Smooth muscle cell (in vitro differentiated cells): Measurements from ENCODE around the gene IL1B. TPM values are rescaled to one million over a fixed set of nuclear protein-coding genes. Genes with fewer than 3 reads are reported as not detected.
A peak's percentile ranks its signal among the peaks of the same experiment; 100 is the strongest.

Experiments
- DNase-seq: peaks from one replicate; lab custom pipeline; 2025; ENCODE audit not compliant: unreplicated experiment; lab: John Stamatoyannopoulos, UW
- H2AFZ ChIP-seq: fragments of 200-600 bp; sonication (generic); 2 replicates; pipeline ENCODE4 v1.6.0; 2016; ENCODE audit warnings: antibody characterized with exemption, low read depth, mild to moderate bottlenecking
- H3F3A ChIP-seq: fragments of 200-600 bp; sonication (generic); 2 replicates; pipeline ENCODE4 v1.6.0; 2017; ENCODE audit warnings: antibody characterized with exemption, low read depth
- H3K27ac ChIP-seq: fragments of 200-600 bp; sonication (generic); 2 replicates; pipeline ENCODE4 v1.5.1; 2016; ENCODE audit warnings: low read depth, mild to moderate bottlenecking
- H3K27me3 ChIP-seq: fragments of 200-600 bp; sonication (generic); 2 replicates; pipeline ENCODE4 v1.6.1; 2016; ENCODE audit warnings: low read depth, mild to moderate bottlenecking
- H3K36me3 ChIP-seq: fragments of 200-600 bp; sonication (generic); 2 replicates; pipeline ENCODE4 v1.5.1; 2016; ENCODE audit warnings: low read depth
- H3K4me1 ChIP-seq: fragments of 200-600 bp; sonication (generic); 2 replicates; pipeline ENCODE4 v1.5.1; 2016; ENCODE audit warnings: low read depth
- H3K4me2 ChIP-seq: fragments of 200-600 bp; sonication (generic); 2 replicates; pipeline ENCODE4 v1.6.0; 2016; ENCODE audit warnings: mild to moderate bottlenecking
- H3K4me3 ChIP-seq: fragments of 200-600 bp; sonication (generic); 2 replicates; pipeline ENCODE4 v1.5.1; 2016; ENCODE audit warnings: mild to moderate bottlenecking
- H3K79me2 ChIP-seq: fragments of 200-600 bp; sonication (generic); 2 replicates; pipeline ENCODE4 v1.6.0; 2016; ENCODE audit warnings: low read depth, mild to moderate bottlenecking
- H3K9ac ChIP-seq: fragments of 200-600 bp; sonication (generic); 2 replicates; pipeline ENCODE4 v1.6.0; 2016; ENCODE audit warnings: low read depth
- H3K9me3 ChIP-seq: fragments of 200-600 bp; sonication (generic); replicated peaks from 2 replicates; pipeline ENCODE4 v1.5.1; 2016; ENCODE audit warnings: low read depth
- H4K20me1 ChIP-seq: fragments of 200-600 bp; sonication (generic); 2 replicates; pipeline ENCODE4 v1.6.0; 2016; ENCODE audit warnings: low read depth
- WGBS: methylation state at CpG from one replicate; pipeline ENCODE4 v1.1.7; 2016; ENCODE audit warnings: low lambda C conversion rate; 5-methylcytosine and 5-hydroxymethylcytosine counted together
- polyA plus RNA-seq: library from polyadenylated mRNA; unstranded; fragments of >200 nt; fragmentation: Nextera tagmentation; extraction: Ambion mirVana; gene quantifications from 2 replicates; pipeline ENCODE4 v1.2.1, GENCODE V29; 2016
- total RNA-seq: library from RNA; depleted of rRNA; stranded (reverse); fragments of >200 nt; gene quantifications from 2 replicates; pipeline ENCODE4 v1.2.3, GENCODE V29; 2014
- TF ChIP-seq, protein P1 (sequence below): fragments of 200-600 bp; sonication (generic); IDR thresholded peaks from 2 replicates; pipeline ENCODE4 v1.5.1; 2017; ENCODE audit warnings: borderline replicate concordance, mild to moderate bottlenecking, antibody characterized with exemption; ENCODE audit not compliant: insufficient read depth, poor library complexity, severe bottlenecking

The IL1B gene
- total and polyA plus RNA-seq, 2 experiments from 2014 or later, result not detected

- peaks cover 18% of the 10 kb centered on the region for H3K4me1 ChIP-seq
- H3K27ac ChIP-seq, result peak within 1 kb of the TSS; percentile 60
- WGBS, result 29% methylated on average over 13 of the region's 13 CpGs
- no peaks in the 10 kb centered on the region for H3K9me3 ChIP-seq
- peak within 1 kb of the TSS; percentile 62 for H2AFZ ChIP-seq
- TF ChIP-seq, protein P1, sequence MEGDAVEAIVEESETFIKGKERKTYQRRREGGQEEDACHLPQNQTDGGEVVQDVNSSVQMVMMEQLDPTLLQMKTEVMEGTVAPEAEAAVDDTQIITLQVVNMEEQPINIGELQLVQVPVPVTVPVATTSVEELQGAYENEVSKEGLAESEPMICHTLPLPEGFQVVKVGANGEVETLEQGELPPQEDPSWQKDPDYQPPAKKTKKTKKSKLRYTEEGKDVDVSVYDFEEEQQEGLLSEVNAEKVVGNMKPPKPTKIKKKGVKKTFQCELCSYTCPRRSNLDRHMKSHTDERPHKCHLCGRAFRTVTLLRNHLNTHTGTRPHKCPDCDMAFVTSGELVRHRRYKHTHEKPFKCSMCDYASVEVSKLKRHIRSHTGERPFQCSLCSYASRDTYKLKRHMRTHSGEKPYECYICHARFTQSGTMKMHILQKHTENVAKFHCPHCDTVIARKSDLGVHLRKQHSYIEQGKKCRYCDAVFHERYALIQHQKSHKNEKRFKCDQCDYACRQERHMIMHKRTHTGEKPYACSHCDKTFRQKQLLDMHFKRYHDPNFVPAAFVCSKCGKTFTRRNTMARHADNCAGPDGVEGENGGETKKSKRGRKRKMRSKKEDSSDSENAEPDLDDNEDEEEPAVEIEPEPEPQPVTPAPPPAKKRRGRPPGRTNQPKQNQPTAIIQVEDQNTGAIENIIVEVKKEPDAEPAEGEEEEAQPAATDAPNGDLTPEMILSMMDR, result no peak
- no peak within 1 kb of the TSS for H3K9ac ChIP-seq
- no peaks in the 10 kb centered on the region for H4K20me1 ChIP-seq
- H3K4me3 ChIP-seq, result peak within 1 kb of the TSS; percentile 34
- H3F3A ChIP-seq, result no peaks in the 10 kb centered on the region
- no peaks in the 10 kb centered on the region for H3K36me3 ChIP-seq
- no peak for DNase-seq
- no peaks in the 10 kb centered on the region for H3K79me2 ChIP-seq
- peak within 1 kb of the TSS; percentile 80 for H3K4me2 ChIP-seq
- no peaks in the 10 kb centered on the region for H3K27me3 ChIP-seq
Observed at GRCh38 chr2:112784199-112785189, 52.1 kb downstream of the IL1B start, which contains the start of gene IL1A. IL1A (minus strand) TSS chr2:112784493; CDS start chr2:112783770, 723 bp downstream.

DNA sequence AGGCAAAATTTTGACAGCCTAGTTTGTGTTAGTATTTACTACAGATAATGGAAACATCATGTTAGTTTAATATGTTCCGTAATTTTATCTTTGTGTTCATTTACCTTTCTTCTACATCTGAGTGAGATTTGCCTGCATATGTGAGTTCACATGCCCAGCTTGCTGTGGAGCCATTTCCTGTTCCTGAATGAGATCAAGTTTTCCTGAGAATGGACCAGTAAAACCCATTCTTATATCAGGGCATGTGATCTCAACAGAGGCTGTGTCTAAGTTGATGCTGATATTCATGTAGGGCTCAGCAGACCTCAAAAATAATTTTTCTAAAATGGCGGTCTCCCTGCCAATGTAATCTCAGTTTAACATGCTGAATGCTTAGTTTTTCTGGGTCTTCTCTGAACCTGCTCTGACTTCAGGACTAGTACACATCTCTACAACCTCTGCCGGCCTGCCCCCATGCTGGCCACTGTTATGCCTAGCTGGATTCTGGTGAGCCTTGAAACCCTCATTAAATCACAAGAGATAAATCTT lies 53.3 kb downstream of the IL1B start:
- peak overlapping the region; percentile 80 for H3K4me2 ChIP-seq
- TF ChIP-seq, protein P1, result no peak
- H3K79me2 ChIP-seq, result no peaks in the 10 kb centered on the region
- DNase-seq, result no peak
- no peaks in the 10 kb centered on the region for H3F3A ChIP-seq
- H3K9ac ChIP-seq, result no peak overlapping the region
- H4K20me1 ChIP-seq, result no peaks in the 10 kb centered on the region
- no peaks in the 10 kb centered on the region for H3K9me3 ChIP-seq
- peak overlapping the region; percentile 34 for H3K4me3 ChIP-seq
- WGBS, result 98% methylated on average over 3 of the region's 3 CpGs
- peaks cover 18% of the 10 kb centered on the region for H3K4me1 ChIP-seq
- no peak overlapping the region for H3K27ac ChIP-seq
- no peaks in the 10 kb centered on the region for H3K27me3 ChIP-seq
- H3K36me3 ChIP-seq, result no peaks in the 10 kb centered on the region
- H2AFZ ChIP-seq, result no peak overlapping the region

DNA sequence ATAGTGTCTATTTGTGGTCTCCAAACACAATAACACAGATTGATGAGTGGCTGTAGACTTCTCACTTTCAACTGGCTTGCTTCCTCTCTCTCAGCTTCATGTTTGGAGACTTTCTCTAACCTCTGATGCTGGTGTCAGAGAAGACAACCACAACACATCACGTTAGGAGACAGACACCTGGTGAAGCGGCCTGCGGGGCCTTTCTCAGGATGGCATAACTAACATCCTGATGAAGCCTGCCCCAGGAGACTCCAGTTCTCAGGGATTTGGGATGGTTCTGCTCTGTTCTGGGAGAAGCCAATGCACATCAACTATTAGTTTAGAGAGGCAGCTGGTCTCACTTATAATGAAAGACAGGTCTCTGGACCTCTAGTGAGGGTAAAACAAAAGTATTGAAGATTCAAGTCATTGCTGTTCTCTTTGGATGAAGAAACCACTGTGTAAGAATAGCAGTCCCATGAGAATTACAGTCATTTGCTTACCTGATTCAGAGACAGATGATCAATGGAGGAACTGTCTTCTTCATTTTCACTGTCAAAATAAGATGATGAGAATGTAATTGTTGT lies 54.3 kb downstream of the IL1B start:
- Histone ChIP-seq H3K79me2 (no peaks in the 10 kb centered on the region), H3K9ac (no peak overlapping the region), H3K27me3 (no peaks in the 10 kb centered on the region), H3K27ac (no peak overlapping the region), H3K4me2 (no peak overlapping the region), H4K20me1 (no peaks in the 10 kb centered on the region), H3K4me3 (no peak overlapping the region), H3K36me3 (no peaks in the 10 kb centered on the region), H3F3A (no peaks in the 10 kb centered on the region), H3K9me3 (no peaks in the 10 kb centered on the region), H3K4me1 (peaks cover 19% of the 10 kb centered on the region), H2AFZ (no peak overlapping the region)
- TF ChIP-seq, protein P1, result no peak
- WGBS, result 78% methylated on average over 3 of the region's 3 CpGs
- DNase-seq, result no peak

Other genes with a start within 250 kb of the IL1B start
- gene SLC20A1, start 190.8 kb downstream of the IL1B start, total RNA-seq, result 96.0 and 106 TPM in 2 replicates
- gene SLC20A1, start 190.8 kb downstream of the IL1B start, polyA plus RNA-seq, result 77.2 and 93.4 TPM in 2 replicates
- gene NT5DC4, start 115.8 kb downstream of the IL1B start, total RNA-seq, result not detected in 2 replicates
- gene NT5DC4, start 115.8 kb downstream of the IL1B start, polyA plus RNA-seq, result not detected in 2 replicates
- 7.8 and 16.7 TPM in 2 replicates for gene CKAP2L, start 72.2 kb downstream of the IL1B start, total RNA-seq
- 5.1 and 6.6 TPM in 2 replicates for gene CKAP2L, start 72.2 kb downstream of the IL1B start, polyA plus RNA-seq
- 3.4 and 6.4 TPM in 2 replicates for gene IL1A, start 52.3 kb downstream of the IL1B start, total RNA-seq
- 1.4 and 5.1 TPM in 2 replicates for gene IL1A, start 52.3 kb downstream of the IL1B start, polyA plus RNA-seq
- gene IL37, start 74.4 kb upstream of the IL1B start, total RNA-seq, result 1.9 TPM in 1 of 2 replicates, not detected in the other
- gene IL37, start 74.4 kb upstream of the IL1B start, polyA plus RNA-seq, result not detected in 2 replicates
- 0.22 and 0.27 TPM in 2 replicates for gene IL36G, start 141.2 kb upstream of the IL1B start, total RNA-seq
- 0.30 and 1.1 TPM in 2 replicates for gene IL36G, start 141.2 kb upstream of the IL1B start, polyA plus RNA-seq
- gene IL36A, start 168.7 kb upstream of the IL1B start, total RNA-seq, result not detected in 2 replicates
- not detected in 2 replicates for gene IL36A, start 168.7 kb upstream of the IL1B start, polyA plus RNA-seq
- not detected in 2 replicates for gene IL36B, start 216.1 kb upstream of the IL1B start, total RNA-seq
- gene IL36B, start 216.1 kb upstream of the IL1B start, polyA plus RNA-seq, result not detected in 2 replicates
- gene IL36RN, start 222.4 kb upstream of the IL1B start, total RNA-seq, result 7.8 and 10.7 TPM in 2 replicates
- 1.5 and 5.6 TPM in 2 replicates for gene IL36RN, start 222.4 kb upstream of the IL1B start, polyA plus RNA-seq
- not detected in 2 replicates for gene IL1F10, start 231.2 kb upstream of the IL1B start, total RNA-seq
- gene IL1F10, start 231.2 kb upstream of the IL1B start, polyA plus RNA-seq, result not detected in 2 replicates